Measurements from ENCODE around the gene LAGE3. TPM values are rescaled to one million over a fixed set of nuclear protein-coding genes. Genes with fewer than 3 reads are reported as not detected.

The LAGE3 gene
- polyA plus RNA-seq, 2 donors, result 6.2 to 21.1 TPM

DNA sequence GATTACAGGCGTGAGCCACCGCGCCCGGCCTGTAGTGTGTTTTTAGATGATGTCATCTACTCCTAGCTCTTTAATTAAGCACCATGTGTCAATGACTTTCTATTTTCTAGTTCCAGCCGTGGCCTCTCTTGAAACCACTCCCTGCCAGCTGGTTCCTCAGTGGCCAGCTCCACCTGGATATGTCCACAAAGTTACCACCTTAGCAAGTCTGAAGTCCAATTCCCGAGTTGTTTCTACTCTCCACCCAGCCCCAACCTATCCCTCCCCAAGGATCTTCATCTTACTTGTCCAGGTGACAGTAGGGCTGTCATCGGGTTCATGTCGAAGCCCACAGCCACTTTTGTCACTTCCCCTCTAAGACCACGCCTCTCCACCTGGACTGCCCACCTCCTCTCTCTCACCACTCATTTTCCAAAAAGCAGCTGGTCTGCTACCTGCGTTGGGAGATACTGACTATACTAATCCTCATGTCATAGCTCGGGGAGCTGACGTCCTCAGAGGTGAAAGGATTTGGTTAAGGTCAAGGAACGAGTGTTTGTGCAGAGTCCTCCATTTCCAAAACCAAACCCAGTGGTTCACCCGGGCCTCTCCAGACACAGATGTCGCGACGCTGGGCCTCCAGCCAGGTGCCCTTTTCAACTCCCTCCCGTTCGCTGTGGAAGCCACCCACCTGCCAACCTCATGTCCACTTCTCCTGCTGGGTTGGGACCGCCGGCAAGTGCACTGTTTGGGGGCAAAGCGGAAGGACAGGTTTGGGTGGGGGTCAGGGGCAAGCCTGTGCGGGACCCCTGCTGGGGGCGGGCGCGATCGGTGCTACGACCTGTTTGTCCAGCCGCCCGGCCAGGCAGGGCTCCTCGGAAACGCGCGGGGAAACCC lies 36.2 kb upstream of the LAGE3 start:
- WGBS, 2 donors, result 15 to 41% methylated on average over 28 to 34 of the region's 34 CpGs
- H3K36me3 ChIP-seq (ENCODE audit: control insufficient read depth in 2 of 2, insufficient read depth in 2 of 2, low read length in 1 of 2), result no peaks in the 10 kb centered on the region
- peak overlapping the region; percentile 52 to 68 for H3K4me3 ChIP-seq (ENCODE audit: low read depth in 1 of 2, low read length in 2 of 2)
- no peaks in the 10 kb centered on the region for H3K4me1 ChIP-seq (ENCODE audit: control insufficient read depth in 2 of 2, insufficient read depth in 2 of 2, low read length in 1 of 2)
- no peaks in the 10 kb centered on the region for H3K27me3 ChIP-seq (ENCODE audit: control insufficient read depth in 1 of 2, insufficient read depth in 2 of 2, low read length in 2 of 2)
- H3K9me3 ChIP-seq (ENCODE audit: control insufficient read depth in 2 of 2, insufficient read depth in 1 of 2, low read depth in 1 of 2, low read length in 1 of 2), result no peaks in the 10 kb centered on the region
- H3K27ac ChIP-seq (ENCODE audit: low read depth in 2 of 2, low read length in 1 of 2), result peak overlapping the region; percentile 73 to 90

GRCh38 chrX:154513716-154514115 lies 34.6 kb upstream of the LAGE3 start:
- H3K27ac ChIP-seq (ENCODE audit: low read depth in 2 of 2, low read length in 1 of 2), result no peak overlapping the region
- WGBS, 2 donors, result 76 to 93% methylated on average over 2 of the region's 2 CpGs
- H3K4me1 ChIP-seq (ENCODE audit: control insufficient read depth in 2 of 2, insufficient read depth in 2 of 2, low read length in 1 of 2), result no peaks in the 10 kb centered on the region
- no peaks in the 10 kb centered on the region for H3K27me3 ChIP-seq (ENCODE audit: control insufficient read depth in 1 of 2, insufficient read depth in 2 of 2, low read length in 2 of 2)
- H3K9me3 ChIP-seq (ENCODE audit: control insufficient read depth in 2 of 2, insufficient read depth in 1 of 2, low read depth in 1 of 2, low read length in 1 of 2), result no peaks in the 10 kb centered on the region
- no peak overlapping the region for H3K4me3 ChIP-seq (ENCODE audit: low read depth in 1 of 2, low read length in 2 of 2)
- no peaks in the 10 kb centered on the region for H3K36me3 ChIP-seq (ENCODE audit: control insufficient read depth in 2 of 2, insufficient read depth in 2 of 2, low read length in 1 of 2)

- Histone ChIP-seq H3K4me3 (ENCODE audit: low read depth in 1 of 2, low read length in 2 of 2) (no peak overlapping the region), H3K27ac (ENCODE audit: low read depth in 2 of 2, low read length in 1 of 2) (no peak overlapping the region), H3K36me3 (ENCODE audit: control insufficient read depth in 2 of 2, insufficient read depth in 2 of 2, low read length in 1 of 2) (no peaks in the 10 kb centered on the region), H3K9me3 (ENCODE audit: control insufficient read depth in 2 of 2, insufficient read depth in 1 of 2, low read depth in 1 of 2, low read length in 1 of 2) (no peaks in the 10 kb centered on the region), H3K4me1 (ENCODE audit: control insufficient read depth in 2 of 2, insufficient read depth in 2 of 2, low read length in 1 of 2) (no peaks in the 10 kb centered on the region), H3K27me3 (ENCODE audit: control insufficient read depth in 1 of 2, insufficient read depth in 2 of 2, low read length in 2 of 2) (no peaks in the 10 kb centered on the region)
- 89 to 94% methylated on average over 16 of the region's 16 CpGs for WGBS, 2 donors
Measured at GRCh38 chrX:154512879-154513553, 33.9 kb upstream of the LAGE3 start.

GRCh38 chrX:154511761-154512160 lies 32.7 kb upstream of the LAGE3 start:
- Histone ChIP-seq H3K4me1 (ENCODE audit: control insufficient read depth in 2 of 2, insufficient read depth in 2 of 2, low read length in 1 of 2) (peaks cover 0 to 1% of the 10 kb centered on the region in 2 donors), H3K9me3 (ENCODE audit: control insufficient read depth in 2 of 2, insufficient read depth in 1 of 2, low read depth in 1 of 2, low read length in 1 of 2) (no peaks in the 10 kb centered on the region), H3K27me3 (ENCODE audit: control insufficient read depth in 1 of 2, insufficient read depth in 2 of 2, low read length in 2 of 2) (no peaks in the 10 kb centered on the region), H3K27ac (ENCODE audit: low read depth in 2 of 2, low read length in 1 of 2) (no peak overlapping the region), H3K36me3 (ENCODE audit: control insufficient read depth in 2 of 2, insufficient read depth in 2 of 2, low read length in 1 of 2) (peaks cover 0 to 5% of the 10 kb centered on the region in 2 donors), H3K4me3 (ENCODE audit: low read depth in 1 of 2, low read length in 2 of 2) (no peak overlapping the region)
- 80 to 84% methylated on average over 12 of the region's 12 CpGs for WGBS, 2 donors

- Histone ChIP-seq H3K4me1 (ENCODE audit: control insufficient read depth in 2 of 2, insufficient read depth in 2 of 2, low read length in 1 of 2) (peaks cover 0 to 8% of the 10 kb centered on the region in 2 donors), H3K9me3 (ENCODE audit: control insufficient read depth in 2 of 2, insufficient read depth in 1 of 2, low read depth in 1 of 2, low read length in 1 of 2) (no peaks in the 10 kb centered on the region), H3K4me3 (ENCODE audit: low read depth in 1 of 2, low read length in 2 of 2) (no peak overlapping the region), H3K27ac (ENCODE audit: low read depth in 2 of 2, low read length in 1 of 2) (no peak overlapping the region), H3K36me3 (ENCODE audit: control insufficient read depth in 2 of 2, insufficient read depth in 2 of 2, low read length in 1 of 2) (peaks cover 0 to 8% of the 10 kb centered on the region in 2 donors), H3K27me3 (ENCODE audit: control insufficient read depth in 1 of 2, insufficient read depth in 2 of 2, low read length in 2 of 2) (no peaks in the 10 kb centered on the region)
- 90 to 98% methylated on average over 5 of the region's 5 CpGs for WGBS, 2 donors
Measured at GRCh38 chrX:154509455-154509854, 30.4 kb upstream of the LAGE3 start.

DNA sequence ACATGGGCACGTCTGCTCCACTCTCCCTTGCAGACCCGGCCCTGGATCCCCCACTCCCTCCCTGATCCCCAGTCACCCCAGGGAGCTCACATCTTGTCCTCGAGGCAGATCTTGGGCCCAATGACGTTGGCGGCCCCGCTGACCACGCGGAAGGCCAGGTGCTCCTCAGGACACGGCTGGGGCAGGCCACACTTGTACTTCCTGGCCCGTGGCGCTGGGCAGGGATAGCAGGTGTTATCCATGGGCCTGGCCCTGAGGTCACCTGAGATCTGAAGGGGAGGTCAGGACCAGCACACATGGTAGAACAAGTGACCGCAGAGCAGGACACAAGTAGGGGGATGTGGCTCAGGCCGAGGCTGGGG lies 29.3 kb upstream of the LAGE3 start:
- Histone ChIP-seq H3K4me1 (ENCODE audit: control insufficient read depth in 2 of 2, insufficient read depth in 2 of 2, low read length in 1 of 2) (peaks cover 0 to 8% of the 10 kb centered on the region in 2 donors), H3K4me3 (ENCODE audit: low read depth in 1 of 2, low read length in 2 of 2) (no peak overlapping the region), H3K27ac (ENCODE audit: low read depth in 2 of 2, low read length in 1 of 2) (no peak overlapping the region), H3K27me3 (ENCODE audit: control insufficient read depth in 1 of 2, insufficient read depth in 2 of 2, low read length in 2 of 2) (no peaks in the 10 kb centered on the region), H3K9me3 (ENCODE audit: control insufficient read depth in 2 of 2, insufficient read depth in 1 of 2, low read depth in 1 of 2, low read length in 1 of 2) (no peaks in the 10 kb centered on the region), H3K36me3 (ENCODE audit: control insufficient read depth in 2 of 2, insufficient read depth in 2 of 2, low read length in 1 of 2) (peaks cover 0 to 8% of the 10 kb centered on the region in 2 donors)
- 86 to 92% methylated on average over 13 of the region's 13 CpGs for WGBS, 2 donors

DNA sequence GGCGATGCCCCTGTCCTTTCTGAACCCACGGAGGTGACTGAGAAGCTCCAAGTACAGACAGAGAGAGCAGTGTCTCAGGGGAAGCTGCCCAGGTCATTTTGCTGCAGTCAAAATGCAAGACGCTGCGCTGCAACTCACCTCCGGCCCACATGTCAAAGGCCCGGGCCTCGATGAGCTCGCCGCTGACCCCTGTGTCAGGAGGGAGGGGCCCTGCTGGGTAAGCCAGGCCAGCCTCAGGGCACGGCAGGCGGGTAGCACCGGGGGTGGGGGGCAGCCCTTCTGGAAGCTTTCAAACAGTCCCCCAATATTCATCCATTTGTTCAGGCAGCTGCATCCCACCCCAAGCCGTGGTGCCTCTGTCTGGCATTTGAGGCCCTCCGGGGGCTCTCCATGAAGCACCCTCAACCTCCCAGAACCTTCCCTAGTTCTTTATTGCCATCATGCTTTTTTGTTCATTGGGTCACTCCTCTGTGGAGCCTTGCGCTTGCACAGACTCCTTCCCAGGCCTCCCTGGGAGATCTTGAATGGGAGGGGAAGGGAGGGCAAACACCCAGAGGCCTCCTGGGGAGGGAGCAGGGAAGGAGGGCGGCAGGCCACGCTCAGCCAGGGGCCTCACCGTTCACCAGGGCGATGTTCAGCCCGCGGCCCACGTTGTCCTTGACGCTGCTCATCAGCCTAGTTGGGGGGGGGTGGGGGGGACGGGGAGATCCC lies 28.7 kb upstream of the LAGE3 start:
- Histone ChIP-seq H3K36me3 (ENCODE audit: control insufficient read depth in 2 of 2, insufficient read depth in 2 of 2, low read length in 1 of 2) (peaks cover 0 to 8% of the 10 kb centered on the region in 2 donors), H3K4me3 (ENCODE audit: low read depth in 1 of 2, low read length in 2 of 2) (no peak overlapping the region), H3K4me1 (ENCODE audit: control insufficient read depth in 2 of 2, insufficient read depth in 2 of 2, low read length in 1 of 2) (peaks cover 0 to 8% of the 10 kb centered on the region in 2 donors), H3K9me3 (ENCODE audit: control insufficient read depth in 2 of 2, insufficient read depth in 1 of 2, low read depth in 1 of 2, low read length in 1 of 2) (no peaks in the 10 kb centered on the region), H3K27ac (ENCODE audit: low read depth in 2 of 2, low read length in 1 of 2) (no peak overlapping the region), H3K27me3 (ENCODE audit: control insufficient read depth in 1 of 2, insufficient read depth in 2 of 2, low read length in 2 of 2) (no peaks in the 10 kb centered on the region)
- WGBS, 2 donors, result 84 to 88% methylated on average over 23 to 24 of the region's 24 CpGs

DNA sequence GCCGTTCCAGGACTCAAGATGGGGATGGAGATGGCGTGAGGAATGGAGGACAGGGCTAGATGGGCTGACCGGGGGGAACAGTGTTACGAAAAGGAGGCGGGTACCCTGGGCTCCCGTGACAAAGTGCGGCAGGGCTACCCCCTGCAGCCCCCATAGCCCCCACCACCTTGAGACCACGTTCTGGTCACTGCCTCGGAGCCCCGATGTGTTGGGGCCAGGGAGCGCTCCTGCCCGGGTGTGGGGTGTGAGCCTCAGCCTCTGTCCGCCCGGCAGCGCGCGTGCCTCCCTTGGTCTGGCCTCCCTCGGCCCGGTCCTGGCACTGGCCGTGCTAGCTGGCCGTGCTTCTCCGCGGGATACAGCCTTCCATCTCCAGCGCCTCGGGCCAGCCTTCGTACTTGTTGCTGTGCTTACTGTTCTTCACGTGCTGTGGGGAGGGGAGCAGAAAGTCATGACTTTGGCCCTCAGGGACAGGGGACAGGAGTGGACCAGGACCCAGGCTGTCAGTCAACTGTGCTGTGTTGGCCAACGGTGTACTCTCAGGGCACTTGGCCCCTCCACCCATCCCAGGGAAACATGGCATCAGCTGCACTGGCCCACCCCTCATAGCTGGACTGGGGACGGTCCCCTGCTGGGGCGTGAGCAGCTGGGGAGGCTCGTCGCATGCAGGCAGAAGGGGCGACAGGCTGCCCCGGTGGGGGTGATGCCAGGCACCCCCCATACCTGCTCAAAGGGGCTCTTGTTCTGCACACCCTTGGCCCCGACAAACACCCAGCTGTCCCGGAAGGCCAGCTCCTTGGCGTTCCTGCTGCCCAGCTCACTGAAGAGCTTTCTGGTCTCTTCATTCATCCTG lies 27.6 kb upstream of the LAGE3 start:
- H3K4me1 ChIP-seq (ENCODE audit: control insufficient read depth in 2 of 2, insufficient read depth in 2 of 2, low read length in 1 of 2), result peaks cover 2 to 8% of the 10 kb centered on the region in 2 donors
- peak overlapping the region in 1 of 2 donors; percentile 80 for H3K27ac ChIP-seq (ENCODE audit: low read depth in 2 of 2, low read length in 1 of 2)
- H3K9me3 ChIP-seq (ENCODE audit: control insufficient read depth in 2 of 2, insufficient read depth in 1 of 2, low read depth in 1 of 2, low read length in 1 of 2), result no peaks in the 10 kb centered on the region
- H3K27me3 ChIP-seq (ENCODE audit: control insufficient read depth in 1 of 2, insufficient read depth in 2 of 2, low read length in 2 of 2), result no peaks in the 10 kb centered on the region
- H3K4me3 ChIP-seq (ENCODE audit: low read depth in 1 of 2, low read length in 2 of 2), result no peak overlapping the region
- 87 to 93% methylated on average over 34 to 37 of the region's 37 CpGs for WGBS, 2 donors
- H3K36me3 ChIP-seq (ENCODE audit: control insufficient read depth in 2 of 2, insufficient read depth in 2 of 2, low read length in 1 of 2), result peaks cover 0 to 8% of the 10 kb centered on the region in 2 donors

DNA sequence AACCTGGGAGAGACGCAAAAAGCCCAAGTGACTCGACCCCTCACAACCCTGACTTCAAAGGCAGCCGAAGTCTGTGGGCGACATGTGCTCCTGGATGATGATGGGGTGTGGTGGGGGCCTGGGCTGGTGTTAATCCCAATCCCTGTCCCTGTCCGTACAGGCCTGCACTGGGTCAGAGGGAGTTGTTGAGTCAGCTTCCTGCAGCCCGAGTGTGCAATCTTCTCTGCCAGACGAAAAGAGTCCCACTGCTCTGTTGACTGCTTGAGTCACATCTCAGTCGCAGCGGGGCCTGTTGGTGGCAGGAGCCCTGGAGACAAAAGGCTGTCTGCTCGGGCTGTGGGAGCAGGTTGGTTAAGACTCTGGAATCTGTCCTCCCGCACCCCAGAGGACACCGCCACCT lies 26.7 kb upstream of the LAGE3 start:
- Histone ChIP-seq H3K36me3 (ENCODE audit: control insufficient read depth in 2 of 2, insufficient read depth in 2 of 2, low read length in 1 of 2) (peaks cover 0 to 8% of the 10 kb centered on the region in 2 donors), H3K4me3 (ENCODE audit: low read depth in 1 of 2, low read length in 2 of 2) (no peak overlapping the region), H3K27me3 (ENCODE audit: control insufficient read depth in 1 of 2, insufficient read depth in 2 of 2, low read length in 2 of 2) (no peaks in the 10 kb centered on the region), H3K27ac (ENCODE audit: low read depth in 2 of 2, low read length in 1 of 2) (peak overlapping the region in 1 of 2 donors; percentile 80), H3K4me1 (ENCODE audit: control insufficient read depth in 2 of 2, insufficient read depth in 2 of 2, low read length in 1 of 2) (peaks cover 2 to 8% of the 10 kb centered on the region in 2 donors), H3K9me3 (ENCODE audit: control insufficient read depth in 2 of 2, insufficient read depth in 1 of 2, low read depth in 1 of 2, low read length in 1 of 2) (no peaks in the 10 kb centered on the region)
- 50 to 83% methylated on average over 12 of the region's 12 CpGs for WGBS, 2 donors

Measured in esophagus (tissue), 2 donors.